Karpas-422 (cell line): ENCODE results near the gene FIGNL2. TPM values are rescaled to one million over a fixed set of nuclear protein-coding genes. Genes with fewer than 3 reads are reported as not detected.
"Not testable (repeated sequence)": the region's sequence is repeated elsewhere in the genome, so short reads cannot be mapped to it uniquely, and the experiment has no call there.

Experiments used
- DNase-seq: peaks from one replicate; pipeline ENCODE4 v3.0.0-alpha.2; 2015
- H2AFZ ChIP-seq: fragments of 200-600 bp; sonication (generic); 2 replicates; pipeline ENCODE4 v1.6.1; 2014; ENCODE audit warnings: antibody characterized with exemption, low read length, mixed read lengths
- H3K27ac ChIP-seq: fragments of 200-600 bp; sonication (generic); 2 replicates; pipeline ENCODE4 v1.5.1; 2014; ENCODE audit warnings: mild to moderate bottlenecking, low read length, moderate library complexity
- H3K27me3 ChIP-seq: fragments of 200-600 bp; sonication (generic); 2 replicates; pipeline ENCODE4 v1.6.1; 2014; ENCODE audit warnings: low read length, mixed read lengths
- H3K36me3 ChIP-seq: fragments of 200-600 bp; sonication (generic); 2 replicates; pipeline ENCODE4 v1.6.1; 2014; ENCODE audit warnings: low read length, mixed read lengths; ENCODE audit not compliant: insufficient read depth
- H3K4me1 ChIP-seq: fragments of 200-600 bp; sonication (generic); 2 replicates; pipeline ENCODE4 v1.6.1; 2014; ENCODE audit warnings: mild to moderate bottlenecking, low read length, mixed read lengths
- H3K4me2 ChIP-seq: fragments of 200-600 bp; sonication (generic); 2 replicates; pipeline ENCODE4 v1.6.1; 2014; ENCODE audit warnings: low read length, low read depth, mild to moderate bottlenecking; ENCODE audit not compliant: poor library complexity, severe bottlenecking
- H3K4me3 ChIP-seq: fragments of 200-600 bp; sonication (generic); 2 replicates; pipeline ENCODE4 v1.5.1; 2014; ENCODE audit warnings: mild to moderate bottlenecking, antibody characterized with exemption, low read length, mixed read lengths
- H3K79me2 ChIP-seq: fragments of 200-600 bp; sonication (generic); 2 replicates; pipeline ENCODE4 v1.6.1; 2014; ENCODE audit warnings: mild to moderate bottlenecking, low read length, mixed read lengths
- H3K9ac ChIP-seq: fragments of 200-600 bp; sonication (generic); 2 replicates; pipeline ENCODE4 v1.6.0; 2014; ENCODE audit warnings: low read length
- H3K9me2 ChIP-seq: fragments of 200-600 bp; sonication (generic), shearing (Covaris generic); replicated peaks from 2 replicates; pipeline ENCODE4 v1.6.0; 2014; ENCODE audit warnings: mild to moderate bottlenecking, low read length, moderate library complexity; ENCODE audit not compliant: insufficient read depth
- H3K9me3 ChIP-seq: fragments of 300-700, 200-600 bp; sonication (generic); 2 replicates; pipeline ENCODE4 v1.6.1; 2014; ENCODE audit warnings: low read length, mixed read lengths
- H4K20me1 ChIP-seq: fragments of 200-600 bp; sonication (generic); 2 replicates; pipeline ENCODE4 v1.6.1; 2014; ENCODE audit warnings: mild to moderate bottlenecking, antibody characterized with exemption, low read length, low read depth; ENCODE audit not compliant: insufficient read depth
- total RNA-seq: library from RNA; depleted of rRNA; stranded (reverse); fragments of >200 nt; shearing (Covaris generic); gene quantifications from 2 replicates; pipeline ENCODE4 v1.2.3, GENCODE V29; 2014; ENCODE audit warnings: low replicate concordance

FIGNL2 gene
- total RNA-seq, 1 experiment from 2014 or later = not detected

- no peak for DNase-seq
- no peak overlapping the region for H3K27ac ChIP-seq
- no peaks in the 10 kb centered on the region for H4K20me1 ChIP-seq
- no peak overlapping the region for H3K4me2 ChIP-seq
- no peak overlapping the region for H3K9ac ChIP-seq
- no peaks in the 10 kb centered on the region for H3K9me2 ChIP-seq
- H3K4me1 ChIP-seq = no peaks in the 10 kb centered on the region
- no peak overlapping the region for H2AFZ ChIP-seq
- H3K9me3 ChIP-seq = no peaks in the 10 kb centered on the region
- no peaks in the 10 kb centered on the region for H3K79me2 ChIP-seq
- no peak overlapping the region for H3K4me3 ChIP-seq
- no peaks in the 10 kb centered on the region for H3K36me3 ChIP-seq
- H3K27me3 ChIP-seq = no peaks in the 10 kb centered on the region
Observed at GRCh38 chr12:51889216-51890132, 41.0 kb upstream of the FIGNL2 start.

GRCh38 chr12:51888316-51889215 is 40.0 kb upstream of the FIGNL2 start:
- no peaks in the 10 kb centered on the region for H3K9me2 ChIP-seq
- no peaks in the 10 kb centered on the region for H3K4me1 ChIP-seq
- H3K79me2 ChIP-seq = no peaks in the 10 kb centered on the region
- no peaks in the 10 kb centered on the region for H3K9me3 ChIP-seq
- H3K27ac ChIP-seq = no peak overlapping the region
- H3K4me2 ChIP-seq = no peak overlapping the region
- DNase-seq = no peak
- H2AFZ ChIP-seq = no peak overlapping the region
- H3K36me3 ChIP-seq = no peaks in the 10 kb centered on the region
- no peak overlapping the region for H3K4me3 ChIP-seq
- no peak overlapping the region for H3K9ac ChIP-seq
- H3K27me3 ChIP-seq = no peaks in the 10 kb centered on the region
- H4K20me1 ChIP-seq = no peaks in the 10 kb centered on the region

GRCh38 chr12:51887476-51888315 is 39.2 kb upstream of the FIGNL2 start, which contains the start of gene ANKRD33:
Gene ANKRD33, plus strand, starts transcription at chr12:51888103. Its CDS starts 84 bp downstream, at chr12:51888187.
- no peak within 1 kb of the TSS for H3K4me2 ChIP-seq
- DNase-seq = no peak

GRCh38 chr12:51886021-51886710 is 37.6 kb upstream of the FIGNL2 start:
- Histone ChIP-seq H4K20me1 (no peaks in the 10 kb centered on the region), H3K36me3 (no peaks in the 10 kb centered on the region), H3K9me2 (no peaks in the 10 kb centered on the region), H3K4me2 (no peak overlapping the region), H3K4me1 (no peaks in the 10 kb centered on the region), H3K79me2 (no peaks in the 10 kb centered on the region), H2AFZ (0 out of 2 replicates have a peak overlapping the region, but pooled peaks have one; percentile 3), H3K9ac (no peak overlapping the region), H3K9me3 (no peaks in the 10 kb centered on the region), H3K4me3 (no peak overlapping the region), H3K27me3 (no peaks in the 10 kb centered on the region), H3K27ac (no peak overlapping the region)
- no peak for DNase-seq

More at GRCh38 chr12:51887476-51888315, 39.2 kb upstream of the FIGNL2 start, which contains the start of gene ANKRD33:
- H4K20me1 ChIP-seq = no peaks in the 10 kb centered on the region
- H3K4me1 ChIP-seq = no peaks in the 10 kb centered on the region
- no peaks in the 10 kb centered on the region for H3K9me3 ChIP-seq
- no peaks in the 10 kb centered on the region for H3K36me3 ChIP-seq
- no peaks in the 10 kb centered on the region for H3K79me2 ChIP-seq
- no peak within 1 kb of the TSS for H2AFZ ChIP-seq
- H3K4me3 ChIP-seq = no peak within 1 kb of the TSS
- no peak within 1 kb of the TSS for H3K9ac ChIP-seq
- H3K27ac ChIP-seq = no peak within 1 kb of the TSS
- H3K27me3 ChIP-seq = no peaks in the 10 kb centered on the region
- H3K9me2 ChIP-seq = no peaks in the 10 kb centered on the region

- H3K9me2 ChIP-seq, H3K9me3 ChIP-seq, H3K27me3 ChIP-seq, H3K4me3 ChIP-seq, H4K20me1 ChIP-seq, H3K27ac ChIP-seq, H3K4me2 ChIP-seq, H3K79me2 ChIP-seq, H3K9ac ChIP-seq, H2AFZ ChIP-seq, H3K4me1 ChIP-seq, H3K36me3 ChIP-seq, DNase-seq: not testable (repeated sequence)
Observed at GRCh38 chr12:51885294-51886020, 36.9 kb upstream of the FIGNL2 start.

- no peaks in the 10 kb centered on the region for H3K27me3 ChIP-seq
- H3K4me2 ChIP-seq = no peak overlapping the region
- H2AFZ ChIP-seq = no peak overlapping the region
- no peaks in the 10 kb centered on the region for H4K20me1 ChIP-seq
- no peaks in the 10 kb centered on the region for H3K79me2 ChIP-seq
- no peak for DNase-seq
- no peaks in the 10 kb centered on the region for H3K9me3 ChIP-seq
- H3K4me1 ChIP-seq = no peaks in the 10 kb centered on the region
- H3K9ac ChIP-seq = no peak overlapping the region
- no peaks in the 10 kb centered on the region for H3K36me3 ChIP-seq
- H3K27ac ChIP-seq = no peak overlapping the region
- no peaks in the 10 kb centered on the region for H3K9me2 ChIP-seq
- no peak overlapping the region for H3K4me3 ChIP-seq
Observed at GRCh38 chr12:51884676-51885229, 36.2 kb upstream of the FIGNL2 start.
